ENCODE measurements around the gene ERCC6L.

GRCh38 chrX:72270316-72270866 lies 31.6 kb upstream of the ERCC6L start:
- TF ChIP-seq POLR2A (IDR thresholded peaks at IDR 0.05; ENCODE audit: low read depth, low read length): no peak
- TF ChIP-seq POLR2AphosphoS5 (IDR thresholded peaks at IDR 0.05; ENCODE audit: low read depth, low read length): no peak
- TF ChIP-seq POU2F2 (IDR thresholded peaks at IDR 0.05; ENCODE audit: low read depth, low read length): no peak
- no peak for TF ChIP-seq TAF1 (IDR thresholded peaks at IDR 0.05; ENCODE audit: low read depth, low read length)

All from GM12891 (cell line).